SK-N-SH treated with all-trans-retinoic acid at 6 μM for 48 hours (cell line): ENCODE data around the gene TXLNB.

Experiments
- BACH2 ChIP-seq: fragments of 250-450 bp; sonication (Bioruptor Pico); IDR thresholded peaks from 2 replicates; pipeline ENCODE4 v1.9.0; 2021; ENCODE audit warnings: mild to moderate bottlenecking, borderline replicate concordance
- PATZ1 ChIP-seq: fragments of 250-450 bp; sonication (Bioruptor Pico); IDR thresholded peaks from 2 replicates; pipeline ENCODE4 v1.8.0; 2020; ENCODE audit warnings: mild to moderate bottlenecking, moderate library complexity, borderline replicate concordance
- RARB ChIP-seq: fragments of 250-450 bp; sonication (Bioruptor Pico); IDR thresholded peaks from 2 replicates; pipeline ENCODE4 v1.8.0; 2021; ENCODE audit warnings: mild to moderate bottlenecking, moderate library complexity
- ZFP3 ChIP-seq: fragments of 250-450 bp; sonication (Bioruptor Pico); IDR thresholded peaks from 2 replicates; pipeline ENCODE4 v1.5.0; 2020; ENCODE audit warnings: mild to moderate bottlenecking, moderate library complexity
- ZFP30 ChIP-seq: fragments of 450-650 bp; formaldehyde crosslinking; IDR thresholded peaks from 2 replicates; pipeline ENCODE4 v1.5.0; 2022; ENCODE audit warnings: mild to moderate bottlenecking, moderate library complexity
- ZNF565 ChIP-seq: fragments of 450-650 bp; formaldehyde crosslinking; conservative IDR thresholded peaks from 2 replicates; pipeline ENCODE4 v1.5.0; 2020; ENCODE audit warnings: low read depth, mild to moderate bottlenecking, moderate library complexity
- ZNF70 ChIP-seq: fragments of 450-650 bp; formaldehyde crosslinking; IDR thresholded peaks from 2 replicates; pipeline ENCODE4 v1.5.0; 2020; ENCODE audit warnings: mild to moderate bottlenecking, moderate library complexity
- ZNF8 ChIP-seq: fragments of 450-650 bp; formaldehyde crosslinking; IDR thresholded peaks from 2 replicates; pipeline ENCODE4 v1.5.0; 2020; ENCODE audit warnings: mild to moderate bottlenecking, moderate library complexity

DNA sequence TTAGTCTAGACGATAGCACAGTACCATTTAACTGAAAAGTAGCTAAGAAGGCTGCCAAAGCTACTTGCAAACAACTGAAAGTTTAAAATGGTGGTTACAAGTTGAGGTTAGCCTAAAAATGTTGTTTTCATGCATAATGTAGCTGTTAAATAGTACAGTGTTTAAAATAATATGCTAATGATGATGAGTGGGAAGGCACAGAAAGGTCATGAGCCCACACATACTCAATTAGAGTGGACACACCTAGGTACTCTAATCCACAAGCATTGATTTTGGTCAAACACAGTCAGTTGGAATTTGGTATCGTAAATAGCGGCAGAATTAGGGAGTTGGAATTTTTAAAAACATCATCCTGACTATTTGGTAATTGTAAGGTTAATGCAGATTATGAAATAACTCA is 7.0 kb downstream of the TXLNB start:
- no peak for TF ChIP-seq PATZ1 (CRISPR knock-in tag)
- TF ChIP-seq BACH2 (CRISPR knock-in tag) = no peak
- no peak for TF ChIP-seq ZNF70
- no peak for TF ChIP-seq ZNF565 (CRISPR knock-in tag)
- no peak for TF ChIP-seq ZFP3
- no peak for TF ChIP-seq ZNF8
- no peak for TF ChIP-seq RARB (CRISPR knock-in tag)
- TF ChIP-seq ZFP30 (CRISPR knock-in tag) = no peak
